Activated T-helper 9 cell treated with anti-CD3 and anti-CD28 coated beads, Interleukin-2, amount 50 U/mL, for 16 hours (primary cell): ENCODE data around the gene GREM2.

ENCODE experiments used
- DNase-seq: peaks from one replicate; pipeline ENCODE4 v3.0.0-alpha.2; 2020; ENCODE audit warnings: low read depth

GREM2 gene

DNA sequence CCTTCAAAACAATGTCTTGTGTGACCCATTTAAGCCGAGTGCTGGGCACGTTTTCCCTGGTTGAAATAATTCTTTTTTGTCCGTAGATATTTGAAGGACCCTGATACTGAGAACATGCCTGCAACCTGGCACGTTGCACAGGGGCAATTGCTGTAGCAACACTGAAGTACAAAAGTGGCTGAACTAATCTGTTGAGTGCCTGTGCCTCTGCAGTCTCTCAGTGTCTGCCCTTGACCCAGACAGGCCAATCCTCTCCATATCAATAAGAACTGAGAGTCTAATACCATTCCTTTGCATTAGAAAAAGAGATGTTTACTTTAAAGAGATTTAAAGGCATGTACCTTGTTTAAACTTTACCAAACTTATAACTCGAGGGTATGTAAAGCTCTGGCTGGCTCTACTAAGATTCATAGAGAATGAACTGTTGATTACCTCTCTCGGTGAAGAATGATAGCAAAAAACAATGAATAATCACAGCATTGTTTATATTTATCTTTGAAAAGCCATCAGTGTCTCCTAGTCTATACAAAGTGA is 2.4 kb downstream of the GREM2 start:
- no peak for DNase-seq

DNA sequence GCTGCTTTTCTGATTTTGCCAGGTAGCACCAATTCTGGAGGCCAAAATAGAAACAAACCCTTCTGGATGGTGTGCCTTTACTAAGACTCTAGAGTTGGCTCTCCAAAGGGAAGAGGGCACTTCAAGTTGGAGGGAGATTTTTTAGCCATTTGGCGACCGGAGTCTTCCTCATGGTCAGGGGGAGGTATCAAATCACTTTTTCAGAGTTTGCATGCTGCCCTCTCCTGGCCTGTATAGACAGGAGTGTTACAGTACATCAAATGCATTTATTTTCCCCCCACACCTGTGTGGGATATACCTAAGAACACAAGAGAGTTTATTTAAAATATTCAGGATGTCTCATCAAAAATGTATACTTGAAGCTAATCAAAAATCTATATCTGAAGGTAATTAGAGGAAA is 3.2 kb downstream of the GREM2 start:
- no peak for DNase-seq

DNA sequence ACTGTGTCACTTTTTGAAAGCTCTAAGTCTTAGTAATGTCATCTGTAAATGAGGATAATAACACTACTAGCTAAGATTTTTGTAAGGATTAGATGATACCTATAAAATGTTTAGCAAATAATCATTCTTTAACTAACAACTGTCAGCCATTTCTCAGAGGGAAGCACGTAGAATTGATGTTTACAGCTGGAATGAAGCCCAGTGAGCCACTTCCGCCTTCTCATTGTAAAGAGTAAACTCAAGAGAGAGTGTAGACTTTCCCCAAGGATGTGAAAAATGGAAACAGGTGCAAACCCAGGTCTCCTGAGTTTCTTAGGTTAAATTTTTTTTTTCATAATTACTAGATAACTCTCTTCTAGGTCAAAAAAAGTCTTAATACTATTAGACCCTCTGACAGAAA is 4.9 kb downstream of the GREM2 start:
- DNase-seq = no peak

DNA sequence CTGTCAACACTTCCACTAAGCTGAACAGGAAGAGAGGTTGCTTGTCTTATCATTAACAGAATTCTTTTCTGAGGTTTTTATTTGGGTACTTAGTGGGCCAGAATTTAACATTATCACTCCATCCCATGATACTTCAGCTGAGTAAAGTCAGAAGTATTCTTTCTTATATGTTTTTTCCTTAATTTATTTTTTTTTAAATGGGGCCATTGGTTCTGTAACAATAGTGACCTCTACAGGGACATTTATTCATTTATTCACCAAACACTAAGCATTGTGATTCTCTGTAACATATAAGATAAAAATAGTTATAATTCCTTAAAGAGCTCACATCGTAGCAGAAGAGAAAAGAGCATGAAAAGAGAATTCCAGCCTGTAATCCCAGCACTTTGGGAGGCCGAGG is 9.8 kb downstream of the GREM2 start:
- no peak for DNase-seq

DNA sequence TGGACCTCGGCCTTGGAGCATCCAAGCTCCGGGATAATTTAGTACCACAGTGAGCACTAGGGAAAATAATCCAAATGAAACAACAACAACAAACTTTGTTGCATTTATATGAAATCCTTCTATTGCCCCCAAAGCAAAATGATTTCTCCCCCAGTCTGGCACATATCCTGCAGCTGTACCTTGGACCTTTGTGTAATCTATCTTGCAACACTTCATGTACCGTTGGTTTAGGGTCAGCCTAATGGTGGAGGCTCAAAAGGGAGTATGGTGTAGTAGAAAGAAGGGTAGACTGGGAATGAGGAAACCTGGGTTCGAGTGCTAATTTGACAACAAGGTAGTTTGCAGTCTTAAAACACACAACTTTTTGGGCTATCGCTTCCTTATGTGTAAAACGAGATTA is 12.1 kb downstream of the GREM2 start:
- no peak for DNase-seq

DNA sequence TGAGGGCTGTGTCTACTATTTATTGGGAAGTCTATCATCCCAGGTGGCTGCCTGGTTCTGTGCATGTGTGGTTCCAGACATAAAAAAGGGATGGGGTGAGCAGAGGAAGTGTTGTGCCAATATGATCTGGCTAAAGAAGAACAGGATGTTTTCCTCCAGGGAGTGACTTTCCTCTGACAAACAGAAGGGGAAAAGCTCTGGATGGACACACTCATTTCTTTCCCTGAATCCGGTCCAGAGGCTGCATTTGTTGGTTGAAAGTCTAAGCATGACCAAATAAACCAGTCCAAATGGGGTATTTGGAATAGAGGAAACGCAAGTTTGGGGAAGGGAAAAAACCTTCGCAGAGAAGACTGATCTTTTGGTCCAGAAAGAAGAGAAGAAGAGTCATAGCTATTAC is 12.7 kb downstream of the GREM2 start:
- DNase-seq = no peak

DNA sequence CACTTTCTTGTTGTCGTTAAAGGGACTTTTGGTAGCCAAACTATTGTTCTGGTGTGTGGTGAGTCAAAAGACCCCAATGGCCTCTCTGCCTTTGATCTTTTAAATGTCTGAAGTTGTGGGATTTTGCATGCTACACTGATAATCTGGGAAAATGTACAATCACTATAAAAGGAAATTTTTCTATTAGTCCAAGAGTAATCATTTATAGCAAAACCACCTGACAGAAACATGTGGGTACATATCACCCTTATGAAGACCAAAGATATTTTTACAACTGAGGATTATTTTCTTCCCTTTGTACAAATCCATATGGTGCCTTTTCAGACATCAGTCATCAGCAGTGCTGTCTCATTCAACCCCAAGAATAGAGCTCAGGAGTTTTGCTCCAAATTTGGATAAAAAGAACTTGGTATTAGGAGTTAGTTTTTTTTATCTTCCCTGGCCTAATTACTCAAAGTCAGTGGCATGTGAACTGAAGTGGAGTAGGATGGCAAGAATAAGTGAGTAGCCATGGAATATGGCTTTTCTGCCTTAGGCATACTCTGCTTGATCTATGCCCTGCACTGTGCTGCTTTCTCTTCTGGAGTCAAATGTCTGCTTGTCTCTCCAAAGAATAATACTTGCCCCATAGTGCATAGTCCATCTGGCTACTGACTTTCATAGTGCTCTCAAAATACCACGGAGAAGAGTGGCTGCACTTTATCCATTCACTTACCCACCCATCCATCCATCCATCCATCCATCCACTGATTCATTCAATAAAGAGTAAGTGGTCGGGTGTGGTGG is 13.5 kb downstream of the GREM2 start:
- DNase-seq = no peak

DNA sequence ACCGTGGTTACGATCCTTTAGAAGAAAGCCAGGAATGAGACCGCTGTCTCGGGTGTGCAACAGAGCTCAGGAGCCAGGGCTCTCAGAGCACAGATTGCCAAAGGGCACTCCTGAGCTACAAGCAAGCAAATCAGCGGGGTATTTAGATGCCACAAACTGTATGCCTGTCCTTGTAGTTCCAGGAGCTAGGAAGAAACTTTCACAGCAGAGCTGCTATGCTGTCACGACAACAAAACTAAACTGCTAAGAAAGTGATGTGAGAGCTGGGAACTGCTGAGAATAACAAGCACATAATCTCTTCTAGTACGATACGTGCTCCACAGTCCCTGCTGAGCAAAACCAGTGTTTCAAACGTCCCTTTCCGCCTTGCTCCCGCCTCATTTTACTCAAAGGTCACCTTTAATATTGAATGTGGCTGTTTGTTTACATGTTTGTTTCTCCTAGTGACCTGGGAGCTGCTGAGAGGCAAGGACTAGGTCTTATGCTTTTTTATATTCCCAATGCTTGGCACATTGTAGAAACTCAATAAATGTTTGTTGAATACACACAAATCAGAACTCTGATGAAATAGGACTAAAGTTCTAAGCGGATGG is 14.7 kb downstream of the GREM2 start:
- no peak for DNase-seq

DNA sequence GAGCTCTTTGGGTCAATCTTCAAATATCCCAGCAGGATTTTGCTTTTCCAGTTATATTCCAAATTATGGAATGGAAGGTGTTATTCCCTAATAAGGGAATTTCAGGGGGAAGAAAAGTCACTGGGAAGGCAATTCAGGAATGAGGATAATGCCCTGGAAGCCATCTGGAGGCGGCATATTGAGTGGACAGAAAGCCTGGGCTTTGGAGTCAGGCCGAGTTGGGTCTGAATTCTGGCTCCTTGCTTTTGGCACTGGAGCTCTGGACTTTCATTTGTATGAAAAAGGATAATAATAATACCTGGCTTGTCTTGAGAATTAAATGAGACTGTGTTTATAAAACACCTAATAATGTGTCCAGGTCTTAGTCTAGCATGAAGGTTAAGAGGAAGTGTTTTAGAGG is 16.5 kb downstream of the GREM2 start:
- no peak for DNase-seq

DNA sequence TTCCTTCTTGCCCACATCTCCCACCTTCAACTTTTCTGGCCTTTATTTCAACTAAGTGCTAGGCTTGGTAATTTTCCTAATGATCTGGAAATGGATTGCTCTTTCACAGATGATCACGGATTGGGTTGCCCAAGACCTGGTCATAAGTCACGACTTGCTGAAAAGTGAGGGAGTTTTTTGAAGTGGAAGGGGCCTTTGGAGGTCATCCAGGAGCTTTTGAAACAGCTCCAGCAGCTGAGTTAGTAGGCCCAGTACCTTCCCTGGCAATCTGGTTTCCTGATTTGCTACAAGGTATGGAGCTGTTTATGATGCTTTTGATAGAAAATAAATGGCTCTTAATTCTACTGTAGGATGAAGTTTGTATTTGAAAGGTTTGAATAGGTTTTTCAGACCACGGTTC is 20.4 kb downstream of the GREM2 start:
- no peak for DNase-seq

DNA sequence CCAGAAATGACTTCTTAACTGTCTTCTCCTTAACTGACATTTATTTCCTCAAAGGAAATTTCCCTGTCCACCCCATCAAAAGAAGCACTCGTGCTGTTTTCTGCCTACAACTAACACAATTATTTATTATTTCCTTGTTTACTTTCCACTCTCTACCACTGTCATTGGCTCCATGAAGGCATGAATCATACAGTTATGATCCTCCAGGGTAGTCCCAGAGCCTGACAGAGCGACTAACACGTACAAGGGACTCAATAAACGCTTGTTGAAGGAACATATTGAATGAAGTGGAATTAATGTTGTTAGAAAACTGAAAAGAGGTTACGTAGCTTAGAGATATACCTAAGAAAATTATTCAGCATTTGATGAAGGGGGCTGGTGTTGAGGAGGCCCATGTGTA is 20.9 kb downstream of the GREM2 start:
- DNase-seq = no peak

DNA sequence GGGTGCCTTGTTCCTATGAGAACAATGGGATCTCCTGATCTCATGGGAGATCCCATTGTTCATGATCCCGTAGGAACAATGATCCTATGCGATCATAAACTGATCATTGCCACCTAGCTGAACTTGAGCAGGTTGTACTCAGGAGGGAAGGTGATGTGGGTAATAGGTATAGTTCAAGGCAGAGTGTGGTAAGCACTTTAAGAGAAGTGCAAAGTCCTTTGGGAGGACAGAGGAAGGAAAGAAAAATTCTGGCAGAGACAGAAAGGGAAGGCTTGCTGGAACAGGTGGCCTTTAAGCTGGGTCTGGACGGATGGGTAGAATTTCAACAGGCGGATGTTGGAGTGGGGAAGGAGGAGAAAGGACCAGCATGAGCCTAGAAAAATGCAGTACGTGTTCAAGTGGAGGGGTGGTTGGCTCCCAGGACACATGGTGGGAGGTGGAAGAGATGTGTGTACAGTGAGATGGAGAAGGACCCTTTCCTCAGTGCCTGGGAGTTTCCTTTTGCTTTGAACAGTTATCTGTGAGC is 22.3 kb downstream of the GREM2 start:
- DNase-seq = no peak

DNA sequence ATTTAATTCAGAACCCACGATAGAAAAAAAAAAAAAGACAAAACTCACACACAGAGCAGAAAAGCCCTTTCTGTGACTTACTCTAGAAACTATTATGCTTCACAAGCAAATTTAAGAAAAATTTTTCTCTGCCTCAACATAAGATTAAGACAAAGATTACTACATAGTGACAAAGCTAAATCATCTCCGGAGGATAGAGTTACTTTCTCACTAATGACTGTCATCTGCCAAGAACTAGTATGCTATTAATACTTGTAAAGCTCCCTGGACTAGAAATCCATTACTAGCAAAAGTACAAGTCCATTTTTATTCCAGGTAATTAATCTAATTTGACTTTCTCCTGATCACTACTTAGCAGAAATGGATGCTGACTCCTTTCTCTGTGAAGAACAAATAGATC is 25.9 kb downstream of the GREM2 start:
- DNase-seq = no peak

DNA sequence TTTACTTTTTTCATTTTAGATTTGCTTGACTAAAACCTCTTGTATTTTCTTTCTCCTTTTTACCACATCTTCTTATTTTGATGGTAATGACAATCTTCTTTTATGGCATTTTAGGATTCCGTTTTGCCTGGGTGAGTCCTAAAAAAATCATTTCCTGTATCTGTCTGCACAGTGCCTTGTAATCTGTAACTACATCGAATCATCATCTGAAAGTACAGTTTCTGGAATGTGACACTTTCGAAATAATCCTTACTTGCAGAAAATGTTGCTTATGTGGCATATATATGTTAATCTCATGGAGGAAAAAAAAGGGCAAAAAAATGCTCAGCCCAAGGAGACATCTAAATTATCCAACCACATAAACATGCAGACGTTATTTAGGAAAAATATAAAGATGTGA is 29.0 kb downstream of the GREM2 start:
- DNase-seq = no peak

DNA sequence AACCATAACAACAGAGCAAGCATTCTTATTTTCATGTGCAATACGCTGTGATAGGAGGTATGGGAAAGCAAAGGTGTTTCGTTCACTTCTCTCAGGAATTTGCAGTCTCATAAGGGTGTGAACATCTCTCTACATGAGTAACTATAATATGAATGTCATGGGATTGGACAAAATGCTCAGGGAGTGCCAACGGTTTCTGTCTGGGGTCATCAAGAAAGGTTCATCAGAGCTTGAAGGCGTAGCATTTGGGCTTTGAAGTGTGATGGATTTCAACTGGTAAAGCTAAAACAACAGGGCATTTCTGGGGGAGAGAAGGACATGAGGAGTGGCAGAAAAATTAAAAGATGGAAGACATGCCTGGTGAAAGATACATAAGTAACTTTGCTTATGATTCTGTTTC is 32.4 kb downstream of the GREM2 start:
- DNase-seq = no peak

DNA sequence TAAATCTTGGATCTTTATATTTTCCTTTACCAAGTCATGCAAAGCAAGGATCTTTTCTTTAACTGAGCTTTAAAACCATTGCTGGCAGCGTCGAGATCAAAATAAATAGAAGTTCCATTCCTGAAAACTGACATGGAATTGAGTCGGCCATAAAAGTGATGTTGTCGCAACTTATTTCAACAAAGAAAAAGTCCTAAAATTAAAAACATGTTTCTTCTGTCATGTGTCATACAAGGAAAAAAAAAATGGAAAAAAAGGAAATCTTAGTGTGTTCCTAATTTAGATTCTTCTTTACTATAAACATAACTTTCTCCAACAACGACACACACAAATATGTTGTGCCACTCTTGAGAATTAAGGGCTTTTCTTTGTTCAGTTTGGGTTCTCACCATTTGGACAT is 34.9 kb downstream of the GREM2 start:
- no peak for DNase-seq

DNA sequence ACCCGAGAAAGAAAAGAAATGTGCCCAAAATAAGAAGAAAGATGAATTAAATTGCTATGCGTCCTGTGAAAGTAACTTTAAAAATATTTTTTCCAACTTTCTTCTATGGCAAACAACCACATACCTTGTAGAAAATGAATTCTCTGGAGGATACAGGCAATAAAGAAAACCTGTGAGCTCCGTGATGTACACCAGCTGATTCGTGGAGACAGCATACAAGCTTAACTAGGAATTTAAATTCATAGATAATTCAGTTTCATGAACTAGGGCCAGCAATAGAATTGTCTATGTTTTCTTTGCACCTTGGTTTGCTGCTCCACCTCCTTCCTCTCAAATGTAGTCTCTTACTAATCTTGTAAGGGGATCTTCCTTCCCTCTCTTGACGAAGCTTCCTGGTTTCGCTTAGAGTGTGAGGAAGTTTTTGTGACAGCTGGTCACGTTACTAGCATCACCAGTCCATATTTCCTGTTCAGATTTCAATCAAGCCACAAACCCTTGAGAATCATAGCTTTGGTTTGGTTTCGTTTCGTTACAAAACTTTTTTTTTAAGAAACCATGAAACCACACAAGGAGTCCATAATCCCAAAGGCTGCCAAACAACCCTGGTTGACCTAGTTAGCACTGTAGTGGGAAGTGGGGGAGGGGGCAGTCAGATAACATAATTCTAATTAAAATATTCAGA is 35.8 kb downstream of the GREM2 start:
- no peak for DNase-seq

DNA sequence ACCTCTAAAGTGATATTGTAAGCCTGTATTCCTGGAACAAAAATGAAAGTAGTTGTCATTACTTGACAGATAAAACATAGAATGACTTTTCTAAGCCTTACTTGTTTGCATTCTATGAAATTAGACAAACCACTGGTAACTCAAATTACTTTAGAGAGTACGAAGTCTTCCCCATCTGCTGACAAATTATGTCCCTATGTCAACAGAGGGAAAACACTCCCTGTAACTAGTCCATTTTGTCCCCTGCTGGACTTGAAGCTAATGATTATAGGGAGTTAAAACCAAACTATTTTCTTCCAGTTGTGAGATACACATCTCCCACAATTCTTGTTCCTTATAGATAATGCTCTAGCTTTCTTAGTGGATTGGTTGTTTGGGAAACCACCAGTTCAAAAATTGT is 39.6 kb downstream of the GREM2 start:
- no peak for DNase-seq

DNA sequence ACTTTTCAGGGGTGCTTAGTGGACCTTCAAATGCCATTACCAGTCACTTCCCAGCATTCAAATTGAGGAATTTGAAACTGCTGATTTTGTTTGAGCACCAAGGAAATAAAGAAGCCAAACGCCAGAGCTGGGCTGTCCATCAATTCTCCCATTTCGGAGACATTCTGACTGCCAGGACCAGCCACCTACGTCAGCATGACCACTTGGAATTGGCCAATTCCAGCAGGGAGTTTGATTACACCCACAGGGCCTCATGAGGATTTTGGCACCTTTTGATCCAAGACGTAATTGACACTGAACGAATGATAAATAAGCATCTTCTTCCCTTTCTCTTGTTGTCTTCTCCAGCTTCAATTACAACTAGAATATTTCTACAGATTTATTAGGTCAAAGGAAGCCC is 40.2 kb downstream of the GREM2 start:
- DNase-seq = no peak

DNA sequence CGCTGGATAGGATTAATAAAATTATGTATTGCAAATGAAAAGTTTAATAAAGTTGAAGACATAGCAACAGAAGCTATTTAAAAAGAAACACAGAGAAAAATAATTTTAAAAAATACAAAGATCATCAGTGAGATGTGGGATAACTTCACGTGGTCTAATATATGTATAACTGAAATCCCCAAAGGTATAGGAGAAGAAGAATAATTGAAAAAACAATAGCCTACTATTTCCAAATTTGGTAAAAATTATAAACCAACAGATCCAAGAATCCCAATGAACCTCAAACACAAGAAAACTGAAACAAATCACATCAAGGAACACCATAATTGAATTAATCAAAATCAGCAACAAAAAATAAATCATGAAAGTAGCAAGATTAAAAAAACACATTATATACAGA is 44.9 kb downstream of the GREM2 start:
- no peak for DNase-seq

DNA sequence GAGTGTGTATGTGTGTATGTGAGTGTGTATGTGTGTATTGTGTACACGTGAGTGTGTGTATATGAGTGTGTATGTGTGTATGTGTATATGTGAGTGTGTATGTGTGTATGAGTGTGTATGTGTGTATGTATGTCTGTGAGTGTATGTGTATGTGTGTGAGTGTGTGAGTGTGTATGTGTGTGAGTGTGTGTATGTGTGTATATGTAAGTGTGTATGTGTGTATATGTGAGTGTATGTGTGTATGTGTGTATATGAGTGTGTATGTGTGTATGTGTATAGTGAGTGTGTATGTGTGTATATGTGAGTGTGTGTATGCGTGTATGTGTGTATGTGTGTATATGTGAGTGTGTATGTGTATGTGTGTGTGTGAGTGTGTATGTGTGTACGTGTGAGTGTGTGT is 49.2 kb downstream of the GREM2 start:
- DNase-seq = no peak

DNA sequence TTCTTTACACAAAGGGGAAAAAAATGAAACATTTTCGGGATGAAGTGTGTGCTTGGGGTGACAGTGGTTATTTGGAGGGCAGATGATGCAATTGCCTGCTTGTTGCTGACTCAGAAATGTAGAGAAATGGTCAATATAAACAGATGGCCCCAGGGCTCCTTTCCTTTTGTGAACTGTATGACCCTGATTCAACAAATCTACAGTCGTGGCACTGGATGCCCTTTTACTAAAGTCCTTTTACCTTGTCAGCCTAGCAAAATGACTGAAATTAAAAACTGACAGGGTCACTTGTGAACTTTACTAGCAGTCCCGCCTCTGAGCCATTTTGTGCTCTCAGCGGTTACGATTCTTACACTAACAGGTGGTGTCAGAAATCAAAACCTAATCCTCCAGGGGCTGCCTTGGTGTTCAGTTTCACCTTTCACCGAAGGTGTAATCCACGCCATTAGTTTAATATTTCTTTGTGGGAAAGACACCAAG is 49.8 kb downstream of the GREM2 start:
- DNase-seq = no peak

DNA sequence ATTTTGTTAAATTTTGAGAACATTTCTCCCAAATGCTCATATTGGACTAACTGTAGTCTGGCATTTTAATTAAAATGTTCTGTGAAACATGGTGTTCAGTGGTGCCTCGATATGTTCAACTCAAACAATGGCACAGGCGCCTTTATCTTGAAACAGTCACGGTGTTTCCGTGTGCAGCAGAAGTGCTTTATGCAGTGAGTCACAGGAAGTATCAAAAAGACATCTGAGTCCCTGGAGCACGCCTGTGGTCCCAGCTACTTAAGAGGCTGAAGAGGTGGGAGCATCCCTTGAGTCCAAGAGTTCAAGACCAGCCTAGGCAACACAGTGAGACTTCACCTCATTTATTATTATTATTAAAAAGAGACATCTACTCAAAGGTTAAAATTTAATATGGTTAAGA is 52.2 kb downstream of the GREM2 start:
- DNase-seq = no peak
